Stimulated activated CD4-positive, alpha-beta T cell treated with anti-CD3 and anti-CD28 coated beads, Interleukin-15, amount 100 ng/mL, for 1 hour (primary cell): ENCODE results near the gene ZNF202.
"Not testable (repeated sequence)": the region's sequence is repeated elsewhere in the genome, so short reads cannot be mapped to it uniquely, and the experiment has no call there.

Experiments
- DNase-seq, 2 donors: peaks; one replicate each; pipeline ENCODE4 v3.0.0-alpha.2; 2020; ENCODE audit warnings: low read depth in 1 of 2, low spot score in 1 of 2

ZNF202 gene

GRCh38 chr11:123741159-123742030, at the start of gene ZNF202:
Gene ZNF202 (minus strand): TSS chr11:123741660. CDS start chr11:123730888, 10,772 bp downstream.
- DNase-seq = peak; percentile 74 to 85

DNA sequence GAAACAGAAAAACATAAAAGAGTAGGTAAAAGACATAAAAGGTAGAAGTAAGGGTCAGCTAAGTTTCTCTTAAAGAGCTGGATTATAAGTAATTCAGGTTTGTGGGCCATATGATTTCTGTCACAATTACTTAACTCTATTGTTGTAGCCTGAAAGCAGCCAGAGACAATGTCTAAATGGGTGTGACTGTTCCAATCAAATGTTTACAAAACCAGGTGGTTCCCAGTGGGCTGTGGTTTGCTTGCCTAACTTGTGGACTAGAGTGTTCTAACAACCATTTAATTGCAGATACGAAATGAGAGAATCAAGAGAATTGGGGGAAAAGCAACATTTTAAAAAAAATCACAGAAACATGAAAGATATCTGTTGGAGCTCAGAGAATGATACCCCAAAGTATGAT, 42.1 kb upstream of the ZNF202 start:
- no peak for DNase-seq

DNA sequence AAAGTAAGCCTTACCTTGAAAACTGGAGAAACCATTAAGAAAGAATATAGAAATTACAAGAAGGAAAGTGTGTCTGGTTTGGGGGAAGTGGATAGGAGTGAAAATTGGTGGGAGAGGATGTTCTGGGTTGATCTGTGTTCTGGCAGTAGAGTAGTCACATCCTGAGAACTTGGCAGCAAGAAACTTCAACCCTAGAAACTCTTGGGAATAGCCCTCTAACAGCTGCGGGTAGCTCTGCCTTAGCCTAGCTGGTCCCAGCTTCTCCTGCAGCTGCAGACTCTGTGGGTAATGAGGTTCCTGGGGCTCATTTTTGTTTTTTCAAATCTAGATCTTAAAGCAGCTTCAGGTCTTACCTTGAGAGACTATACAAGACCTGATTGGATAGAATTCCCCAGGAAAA, 37.1 kb upstream of the ZNF202 start:
- DNase-seq = no peak

GRCh38 chr11:123775715-123776549, 34.5 kb upstream of the ZNF202 start:
- DNase-seq = no peak

DNA sequence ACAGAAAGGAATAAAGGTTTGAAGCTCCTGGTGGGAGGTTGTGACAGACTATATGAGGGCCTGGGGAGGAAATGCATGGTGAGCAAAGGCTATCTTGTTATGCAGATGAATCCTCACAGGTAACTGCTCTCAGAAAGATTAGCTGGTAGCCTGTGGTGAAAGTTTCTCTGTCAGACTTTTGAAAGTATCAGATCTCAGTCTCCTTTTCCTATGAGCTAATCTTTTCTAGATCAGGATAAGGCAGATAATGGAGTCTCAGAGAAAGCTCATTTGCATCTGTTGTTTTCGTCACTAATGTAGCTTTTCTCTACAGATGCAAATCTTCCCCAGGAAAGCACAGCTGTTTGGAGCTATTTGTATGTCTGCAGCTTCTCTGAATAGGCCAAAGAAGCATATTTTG, 33.8 kb upstream of the ZNF202 start:
- no peak for DNase-seq

GRCh38 chr11:123773959-123774358, 32.5 kb upstream of the ZNF202 start:
- DNase-seq = no peak

- no peak for DNase-seq
These were observed 31.6 kb upstream of the ZNF202 start for GRCh38 chr11:123773026-123773425.

DNA sequence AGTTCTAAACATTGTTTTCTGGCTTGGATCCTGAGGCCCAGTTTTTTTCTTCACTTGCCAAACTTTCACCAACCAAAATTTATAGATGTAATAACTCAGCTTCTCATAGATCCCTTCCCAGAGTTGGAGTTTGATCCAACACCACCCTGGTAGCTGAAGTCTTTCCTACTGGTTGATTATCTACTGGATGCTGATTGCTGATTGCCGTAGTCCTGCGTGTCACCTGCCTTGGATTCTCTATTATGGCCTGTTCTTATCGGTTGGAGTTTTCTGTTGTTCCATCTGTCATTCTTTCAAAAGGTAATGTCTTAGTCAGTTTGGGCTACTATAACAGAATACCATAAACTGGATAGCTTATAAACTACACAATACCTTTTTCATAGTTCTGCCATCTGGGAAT, 30.2 kb upstream of the ZNF202 start:
- no peak for DNase-seq

- no peak for DNase-seq
These were observed 29.3 kb upstream of the ZNF202 start for GRCh38 chr11:123770712-123771111.

GRCh38 chr11:123765601-123766000, 24.1 kb upstream of the ZNF202 start:
- no peak for DNase-seq

- no peak for DNase-seq
These were observed 21.0 kb upstream of the ZNF202 start for GRCh38 chr11:123762422-123762821.

GRCh38 chr11:123760894-123761293, 19.4 kb upstream of the ZNF202 start:
- DNase-seq = no peak

DNA sequence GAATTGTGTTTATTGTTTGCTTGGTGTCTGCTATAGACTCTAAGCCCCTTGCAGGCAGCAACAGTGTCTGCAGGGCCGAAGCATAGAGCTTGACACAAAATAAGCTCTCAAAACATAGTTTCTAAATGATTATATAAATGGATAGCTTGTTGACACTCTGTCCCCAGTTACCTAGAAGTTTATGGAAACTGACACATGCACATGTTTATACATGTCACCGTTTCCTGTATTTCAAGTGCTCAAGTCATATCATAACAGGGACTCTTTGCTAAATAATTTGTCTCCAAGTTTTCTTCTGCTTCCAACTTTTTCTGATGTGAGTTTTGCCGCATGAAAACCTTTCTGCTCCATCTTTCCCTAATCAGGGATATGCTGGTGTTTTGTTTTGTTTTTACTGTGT, 16.5 kb upstream of the ZNF202 start:
- DNase-seq = no peak

- no peak for DNase-seq
These were observed 14.4 kb upstream of the ZNF202 start for GRCh38 chr11:123755813-123756212.

GRCh38 chr11:123755344-123755743, 13.9 kb upstream of the ZNF202 start:
- DNase-seq = no peak

DNA sequence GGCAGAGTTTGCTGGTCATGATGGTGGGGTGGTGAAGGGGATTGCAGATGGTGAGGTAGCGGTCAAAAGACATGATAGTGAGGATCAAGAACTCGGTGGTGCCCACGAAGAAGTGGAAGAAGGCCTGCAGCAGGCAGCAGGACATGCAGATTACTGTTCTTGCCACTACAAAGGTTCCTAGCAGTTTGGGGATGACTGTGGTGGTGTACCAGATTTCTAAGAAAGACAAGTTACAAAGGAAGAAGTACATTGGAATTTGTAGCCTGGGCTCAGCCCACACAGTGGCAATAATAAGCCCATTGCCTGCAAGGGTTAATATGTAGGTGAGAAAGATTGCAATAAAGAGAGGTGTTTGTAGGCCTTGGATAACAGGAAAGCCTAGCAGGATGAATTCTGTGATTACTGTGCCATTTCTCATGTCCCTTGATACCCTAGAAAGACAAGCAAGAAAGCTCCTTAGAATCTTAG, 12.7 kb upstream of the ZNF202 start, which contains the start of gene OR6X1:
TSS of gene OR6X1 (minus strand) at position 418 of the 468 bp plus-strand sequence. CDS start at position 418, 0 bp downstream.
- DNase-seq = no peak

- DNase-seq = no peak
These were observed 11.7 kb upstream of the ZNF202 start for GRCh38 chr11:123753110-123753509.

GRCh38 chr11:123751781-123752180, 10.3 kb upstream of the ZNF202 start:
- no peak for DNase-seq

GRCh38 chr11:123748349-123748748, 6.9 kb upstream of the ZNF202 start:
- not testable (repeated sequence) for DNase-seq

DNA sequence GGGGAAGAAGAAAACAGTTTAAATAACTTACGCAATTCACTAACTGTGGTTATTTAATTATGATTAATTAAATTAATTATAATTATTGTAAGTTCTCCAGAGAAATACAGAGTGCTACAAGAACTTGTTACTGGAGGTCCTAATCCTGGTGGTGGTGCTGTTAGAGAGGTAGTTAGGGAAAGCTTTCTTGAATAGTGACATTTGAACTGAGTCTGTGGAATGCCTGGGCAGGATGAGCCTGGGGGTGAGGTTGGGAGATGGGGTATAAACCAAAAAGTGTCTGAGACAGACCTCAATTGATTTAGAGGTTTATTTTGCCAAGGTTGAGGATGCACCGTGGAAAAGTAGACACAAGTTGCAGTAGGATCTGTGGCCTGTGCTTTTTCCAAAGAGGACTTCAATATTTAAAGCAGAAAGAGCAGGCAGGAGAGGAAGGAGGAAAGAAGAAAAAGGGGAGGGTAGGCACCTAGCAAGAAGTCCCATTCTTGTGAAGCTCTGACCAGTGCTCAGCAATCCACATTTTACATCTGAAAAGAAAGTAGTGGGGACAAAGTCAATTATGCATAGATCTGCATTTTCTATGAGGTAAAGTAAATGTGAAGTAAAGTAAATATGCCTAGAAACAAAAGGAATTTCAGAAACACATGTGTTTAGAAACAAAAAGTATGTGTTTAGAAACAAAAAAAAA, 4.4 kb upstream of the ZNF202 start:
- no peak for DNase-seq

DNA sequence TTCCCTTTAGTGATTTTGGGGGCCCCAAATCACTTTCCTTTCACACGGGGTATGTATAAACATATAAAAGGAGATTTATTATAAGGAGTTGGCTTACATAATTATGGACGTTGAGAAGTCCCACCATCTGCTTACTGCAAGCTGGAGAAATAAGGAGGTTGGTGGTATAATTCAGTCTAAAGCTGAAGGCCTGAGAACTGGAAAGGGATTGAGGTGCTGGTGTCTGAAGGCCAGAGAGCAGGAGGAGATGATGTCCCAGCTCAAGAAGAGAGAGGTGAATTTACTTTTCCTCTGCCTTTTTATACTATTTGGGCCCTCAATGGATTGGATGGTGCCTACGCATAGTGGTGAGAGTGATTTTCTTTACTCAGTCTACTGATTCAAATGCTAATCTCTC, 1.3 kb upstream of the ZNF202 start:
- no peak for DNase-seq
